Prostate gland (tissue), 2 donors: ENCODE data around the gene SPSB4. TPM values are rescaled to one million over a fixed set of nuclear protein-coding genes. Genes with fewer than 3 reads are reported as not detected.

Source experiments
- DNase-seq: peaks from one replicate; pipeline ENCODE4 v3.0.0-alpha.2; 2019; ENCODE audit warnings: low spot score
- H3K27ac ChIP-seq, 2 donors: fragments of 200-600 bp; sonication (generic); 2 replicates each; pipeline ENCODE4 v1.5.1; 2017 to 2019
- H3K27me3 ChIP-seq: fragments of 200-600 bp; sonication (generic); replicated peaks from 2 replicates; pipeline ENCODE4 v1.5.1; 2019; ENCODE audit not compliant: insufficient read depth
- H3K36me3 ChIP-seq, 2 donors: fragments of 200-600 bp; sonication (generic); 1 replicate in 1 of 2; 2 replicates in 1 of 2; pipeline versions ENCODE4 v1.5.1 to v1.8.1; 2017 to 2019
- H3K4me1 ChIP-seq: fragments of 200-600 bp; sonication (generic); replicated peaks from 2 replicates; pipeline ENCODE4 v1.5.1; 2019
- H3K4me3 ChIP-seq, 2 donors: fragments of 200-600 bp; sonication (generic); 2 replicates each; pipeline ENCODE4 v1.5.1; 2017 to 2019
- H3K9me3 ChIP-seq: fragments of 200-600 bp; sonication (generic); 2 replicates; pipeline ENCODE4 v1.5.1; 2017
- POLR2A ChIP-seq: fragments of 450-650 bp; IDR thresholded peaks from one replicate; pipeline ENCODE4 v1.6.1; 2016; ENCODE audit warnings: antibody characterized with exemption, mild to moderate bottlenecking
- POLR2AphosphoS5 ChIP-seq: sonication (generic); formaldehyde crosslinking; IDR thresholded peaks from one replicate; pipeline ENCODE4 v1.6.1; 2017; ENCODE audit warnings: antibody characterized with exemption
- WGBS: methylation state at CpG from one replicate; pipeline ENCODE4 v1.1.5; 2018; 5-methylcytosine and 5-hydroxymethylcytosine counted together
- intact Hi-C: fragments of 100-400 bp; cut with DNase I; formaldehyde crosslinking; loops from one replicate; pipeline ENCODE4 v1.14.2; 2022
- total RNA-seq, 2 donors: library from RNA; depleted of rRNA; stranded (reverse); fragments of >200 nt; gene quantifications; one replicate each; pipeline ENCODE4 v1.1.0, GENCODE V29; 2016
- TF ChIP-seq, protein P1 (sequence below), 4 experiments: fragments of 200-600 bp in 2 of 4; fragments of 450-650 bp in 2 of 4; sonication (generic) in 2 of 4; IDR thresholded peaks; 1 replicate in 3 of 4; 2 replicates in 1 of 4; pipeline ENCODE4 v1.5.1; 2016 to 2019; ENCODE audit warnings: antibody characterized with exemption in 4 of 4, mild to moderate bottlenecking in 2 of 4, moderate library complexity in 2 of 4

SPSB4 gene
- total RNA-seq, 2 donors from 2014 or later, result 1.0 TPM; not detected in 1

DNA sequence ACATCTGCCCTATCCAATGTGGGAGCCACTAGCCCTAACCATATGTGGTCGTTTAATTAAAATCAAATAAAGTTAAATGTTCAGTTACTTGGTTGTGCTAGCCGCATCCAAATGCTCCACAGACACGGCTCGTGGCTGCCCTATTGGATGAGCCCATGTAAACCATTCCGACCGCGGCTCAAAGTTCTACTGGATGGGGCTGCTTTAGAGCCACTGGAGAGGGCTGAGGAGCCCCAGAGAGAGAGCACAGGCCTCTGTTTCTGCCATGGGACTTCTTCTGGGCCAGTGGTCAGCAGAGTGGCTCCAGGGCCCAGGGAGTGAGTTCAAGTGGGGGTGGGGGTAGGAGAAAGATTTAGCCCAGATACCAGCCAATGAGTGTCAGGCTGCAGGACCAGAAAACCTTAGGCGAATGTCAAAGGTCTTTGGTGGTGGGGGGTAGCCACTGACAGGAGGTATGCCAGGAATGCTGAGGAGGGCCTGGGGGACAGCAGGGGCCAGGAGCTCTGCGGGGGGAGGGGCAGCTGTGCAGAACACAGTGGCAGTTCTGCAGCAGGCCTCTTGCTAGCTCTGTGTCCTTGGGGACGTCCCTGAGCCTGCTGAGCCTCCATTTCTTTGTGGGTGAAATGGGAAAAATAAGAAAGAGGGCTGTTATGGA is 30.1 kb downstream of the SPSB4 start:
- no peak for DNase-seq
- 90% methylated on average over 10 of the region's 10 CpGs for WGBS
- H3K27ac ChIP-seq, result no peak overlapping the region
- intact Hi-C loops, result no loop called here
- H3K4me1 ChIP-seq, result no peaks in the 10 kb centered on the region
- TF ChIP-seq POLR2A, result no peak
- TF ChIP-seq POLR2AphosphoS5, result no peak
- TF ChIP-seq, protein P1, sequence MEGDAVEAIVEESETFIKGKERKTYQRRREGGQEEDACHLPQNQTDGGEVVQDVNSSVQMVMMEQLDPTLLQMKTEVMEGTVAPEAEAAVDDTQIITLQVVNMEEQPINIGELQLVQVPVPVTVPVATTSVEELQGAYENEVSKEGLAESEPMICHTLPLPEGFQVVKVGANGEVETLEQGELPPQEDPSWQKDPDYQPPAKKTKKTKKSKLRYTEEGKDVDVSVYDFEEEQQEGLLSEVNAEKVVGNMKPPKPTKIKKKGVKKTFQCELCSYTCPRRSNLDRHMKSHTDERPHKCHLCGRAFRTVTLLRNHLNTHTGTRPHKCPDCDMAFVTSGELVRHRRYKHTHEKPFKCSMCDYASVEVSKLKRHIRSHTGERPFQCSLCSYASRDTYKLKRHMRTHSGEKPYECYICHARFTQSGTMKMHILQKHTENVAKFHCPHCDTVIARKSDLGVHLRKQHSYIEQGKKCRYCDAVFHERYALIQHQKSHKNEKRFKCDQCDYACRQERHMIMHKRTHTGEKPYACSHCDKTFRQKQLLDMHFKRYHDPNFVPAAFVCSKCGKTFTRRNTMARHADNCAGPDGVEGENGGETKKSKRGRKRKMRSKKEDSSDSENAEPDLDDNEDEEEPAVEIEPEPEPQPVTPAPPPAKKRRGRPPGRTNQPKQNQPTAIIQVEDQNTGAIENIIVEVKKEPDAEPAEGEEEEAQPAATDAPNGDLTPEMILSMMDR (IDR thresholded peaks at IDR 0.05), result no peak
- no peaks in the 10 kb centered on the region for H3K9me3 ChIP-seq
- H3K27me3 ChIP-seq, result no peaks in the 10 kb centered on the region
- no peak overlapping the region for H3K4me3 ChIP-seq
- H3K36me3 ChIP-seq, result no peaks in the 10 kb centered on the region

DNA sequence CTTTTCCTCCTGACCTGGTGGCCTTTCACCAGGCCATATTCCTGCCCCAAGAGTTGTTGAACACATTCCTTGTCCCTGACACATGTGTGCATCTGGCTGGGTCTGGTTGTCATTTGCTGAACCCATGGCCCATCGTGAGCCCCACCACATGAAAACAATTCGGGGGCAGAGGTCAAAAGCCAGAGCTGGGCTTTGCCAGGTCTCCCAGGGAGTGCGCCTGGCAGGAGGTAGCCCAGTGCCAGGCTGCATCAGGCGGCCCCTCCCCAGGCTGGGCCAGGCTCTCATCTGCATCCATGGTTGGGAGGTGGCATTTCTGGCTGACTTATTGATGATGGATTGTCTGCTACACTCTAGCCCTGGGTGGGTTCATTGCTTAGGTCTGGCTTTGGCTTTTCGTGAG is 30.9 kb downstream of the SPSB4 start:
- no peak overlapping the region for H3K4me3 ChIP-seq
- no peak for DNase-seq
- TF ChIP-seq POLR2AphosphoS5 (no peak), POLR2A (no peak)
- TF ChIP-seq, protein P1 (IDR thresholded peaks at IDR 0.05), result no peak
- H3K27ac ChIP-seq, result no peak overlapping the region
- 86% methylated on average over 5 of the region's 5 CpGs for WGBS
- no peaks in the 10 kb centered on the region for H3K36me3 ChIP-seq
- no peaks in the 10 kb centered on the region for H3K27me3 ChIP-seq
- no peaks in the 10 kb centered on the region for H3K4me1 ChIP-seq
- no peaks in the 10 kb centered on the region for H3K9me3 ChIP-seq
- intact Hi-C loops, result no loop called here

DNA sequence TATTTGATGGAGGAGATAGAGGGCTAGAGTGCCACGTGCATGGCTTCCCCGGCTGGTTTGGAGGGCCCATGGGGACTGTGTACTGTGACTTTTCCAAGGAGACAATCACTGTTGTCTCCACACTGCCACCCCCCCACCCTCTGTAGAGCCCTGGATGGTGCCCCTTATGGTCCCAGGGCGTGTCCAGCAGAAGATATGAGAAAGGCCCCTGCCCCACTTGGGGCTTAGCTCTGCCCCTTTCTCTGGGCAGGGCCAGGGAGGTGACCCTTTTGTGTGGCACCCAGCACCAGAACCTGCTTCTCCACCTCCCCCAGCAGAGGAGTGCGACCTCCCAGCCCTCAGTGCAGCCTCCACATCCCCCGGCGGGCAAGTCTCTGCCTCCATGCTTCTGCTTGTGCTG is 32.1 kb downstream of the SPSB4 start:
- 96% methylated on average over 6 of the region's 6 CpGs for WGBS
- no peak overlapping the region for H3K4me3 ChIP-seq
- TF ChIP-seq POLR2A, result no peak
- TF ChIP-seq, protein P1 (IDR thresholded peaks at IDR 0.05), result no peak
- TF ChIP-seq POLR2AphosphoS5, result no peak
- DNase-seq, result no peak
- no peaks in the 10 kb centered on the region for H3K27me3 ChIP-seq
- H3K36me3 ChIP-seq, result no peaks in the 10 kb centered on the region
- no peak overlapping the region for H3K27ac ChIP-seq
- no peaks in the 10 kb centered on the region for H3K4me1 ChIP-seq
- intact Hi-C loops, result no loop called here
- no peaks in the 10 kb centered on the region for H3K9me3 ChIP-seq

DNA sequence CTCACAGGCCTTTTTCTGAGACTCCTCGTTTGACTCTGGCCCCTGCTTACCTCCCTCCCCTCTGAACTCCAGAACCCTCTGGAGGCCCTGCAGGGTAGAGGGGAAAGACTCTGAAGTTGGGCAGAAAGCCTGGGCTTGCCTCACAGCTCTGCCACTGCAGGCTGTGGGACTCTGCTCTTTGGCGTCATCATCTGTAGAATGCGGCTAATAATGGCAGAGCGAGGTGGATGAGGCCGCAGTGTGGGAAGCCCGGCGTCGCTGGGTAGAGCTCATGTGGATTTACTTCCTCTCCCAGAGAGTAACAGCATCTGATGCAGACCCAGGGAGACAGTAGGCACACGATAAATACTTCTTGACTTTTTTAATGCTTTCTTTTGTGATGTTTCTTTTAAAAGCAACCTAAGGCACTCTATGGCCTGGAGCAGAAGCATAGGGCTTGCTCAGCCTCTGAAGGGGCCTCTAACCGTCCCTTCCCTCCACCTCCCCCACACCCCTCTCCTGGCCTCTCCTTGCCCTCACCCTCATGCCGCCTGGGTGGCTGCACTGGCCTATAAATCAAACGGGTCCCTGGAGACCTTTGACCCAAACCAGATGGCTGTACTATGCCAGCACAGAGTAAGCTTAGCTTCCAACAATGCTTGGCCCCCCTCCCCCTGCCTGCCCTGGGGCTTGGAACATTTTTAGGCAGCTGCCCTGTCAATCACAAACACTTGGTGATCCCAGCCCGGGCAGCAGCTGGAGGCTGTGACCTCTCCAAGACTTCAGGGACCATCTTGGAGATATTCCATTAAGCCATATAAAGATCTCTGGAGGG is 32.9 kb downstream of the SPSB4 start:
- no peak overlapping the region for H3K27ac ChIP-seq
- no peak for DNase-seq
- intact Hi-C loops, result no loop called here
- no peaks in the 10 kb centered on the region for H3K27me3 ChIP-seq
- WGBS, result 80% methylated on average over 13 of the region's 13 CpGs
- H3K4me1 ChIP-seq, result no peaks in the 10 kb centered on the region
- TF ChIP-seq POLR2AphosphoS5, result no peak
- no peak for TF ChIP-seq POLR2A
- TF ChIP-seq, protein P1 (IDR thresholded peaks at IDR 0.05), result no peak
- no peak overlapping the region for H3K4me3 ChIP-seq
- no peaks in the 10 kb centered on the region for H3K9me3 ChIP-seq
- no peaks in the 10 kb centered on the region for H3K36me3 ChIP-seq
